HG02973 (cell line): ENCODE measurements around the gene OLFML2A.
A peak's percentile ranks its signal among the peaks of the same experiment; 100 is the strongest.

ENCODE experiments used
- ATAC-seq: cut with Tn5 transposase; IDR thresholded peaks from one replicate; pipeline ENCODE4 v1.9.1; 2021; ENCODE audit warnings: moderate library complexity; ENCODE audit not compliant: unreplicated experiment

The OLFML2A gene

GRCh38 chr9:124774129-124774978, 2.6 kb upstream of the OLFML2A start:
- ATAC-seq: peak; percentile 27

- no peak for ATAC-seq
These were observed 347 bp upstream of the OLFML2A start for GRCh38 chr9:124776618-124776953.

- no peak for ATAC-seq
These were observed 1.8 kb downstream of the OLFML2A start for GRCh38 chr9:124778575-124779367.

GRCh38 chr9:124779368-124780059, 2.6 kb downstream of the OLFML2A start:
- no peak for ATAC-seq

- no peak for ATAC-seq
These were observed 3.3 kb downstream of the OLFML2A start for GRCh38 chr9:124780060-124780756.

- no peak for ATAC-seq
These were observed 3.8 kb downstream of the OLFML2A start for GRCh38 chr9:124780757-124781151.

- ATAC-seq: no peak
These were observed 5.2 kb downstream of the OLFML2A start for GRCh38 chr9:124781967-124782660.

GRCh38 chr9:124782661-124783574, 6.0 kb downstream of the OLFML2A start:
- ATAC-seq: no peak

- ATAC-seq: no peak
These were observed 6.9 kb downstream of the OLFML2A start for GRCh38 chr9:124783830-124784229.

GRCh38 chr9:124784509-124784908, 7.6 kb downstream of the OLFML2A start:
- ATAC-seq: no peak

GRCh38 chr9:124786881-124787573, 10.1 kb downstream of the OLFML2A start:
- ATAC-seq: no peak

- no peak for ATAC-seq
These were observed 11.7 kb downstream of the OLFML2A start for GRCh38 chr9:124788542-124789217.

GRCh38 chr9:124789531-124789930, 12.6 kb downstream of the OLFML2A start:
- no peak for ATAC-seq

GRCh38 chr9:124790301-124790700, 13.4 kb downstream of the OLFML2A start:
- no peak for ATAC-seq

- no peak for ATAC-seq
These were observed 14.0 kb downstream of the OLFML2A start for GRCh38 chr9:124790801-124791505.

GRCh38 chr9:124792257-124793014, 15.5 kb downstream of the OLFML2A start:
- ATAC-seq: no peak

- no peak for ATAC-seq
These were observed 16.1 kb downstream of the OLFML2A start for GRCh38 chr9:124793015-124793541.
